Measurements from ENCODE around the gene MNT.

DNA sequence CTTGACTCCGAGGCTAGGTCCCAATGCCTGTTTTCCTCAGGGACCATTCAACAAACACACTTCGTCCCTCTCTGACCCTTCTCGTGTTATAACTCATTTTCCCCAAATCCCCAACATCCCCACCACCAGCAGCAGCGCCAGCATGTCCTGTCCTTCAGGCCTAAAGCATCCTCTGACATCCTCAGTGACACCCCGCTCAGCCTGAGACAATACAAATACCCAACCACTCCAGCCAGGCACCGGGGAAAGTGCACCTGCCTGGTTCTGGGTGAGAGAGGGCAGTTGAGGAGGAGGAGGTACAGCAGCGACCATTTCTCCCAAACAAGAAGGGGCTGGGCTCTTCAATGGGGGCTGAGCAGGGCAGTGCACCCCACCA lies 4.7 kb downstream of the MNT start:
- TF ChIP-seq CTCF (optimal IDR thresholded peaks at IDR 0.05 in 1 of 3, IDR thresholded peaks at IDR 0.05 in 1 of 3, conservative IDR thresholded peaks at IDR 0.05 in 1 of 3; ENCODE audit: extremely low read depth in 1 of 3, insufficient read depth in 2 of 3, low read length in 3 of 3) (no peak), EZH2 (IDR thresholded peaks at IDR 0.05; ENCODE audit: low read length) (no peak)

Measured in keratinocyte (primary cell).